22Rv1 (cell line): ENCODE measurements around the gene NRIP3.
"Not testable (repeated sequence)": the region's sequence is repeated elsewhere in the genome, so short reads cannot be mapped to it uniquely, and the experiment has no call there.

Source experiments
- H3K27ac ChIP-seq: fragments of 450-650 bp; 2 replicates; pipeline ENCODE4 v1.5.1; 2017
- ZFX ChIP-seq: fragments of 450-650 bp; IDR thresholded peaks from 2 replicates; pipeline ENCODE4 v1.6.1; 2017; ENCODE audit warnings: antibody characterized with exemption, borderline replicate concordance
- TF ChIP-seq, protein P1 (sequence below): fragments of 450-650 bp; IDR thresholded peaks from 2 replicates; pipeline ENCODE4 v1.5.1; 2017; ENCODE audit warnings: mild to moderate bottlenecking

The NRIP3 gene

DNA sequence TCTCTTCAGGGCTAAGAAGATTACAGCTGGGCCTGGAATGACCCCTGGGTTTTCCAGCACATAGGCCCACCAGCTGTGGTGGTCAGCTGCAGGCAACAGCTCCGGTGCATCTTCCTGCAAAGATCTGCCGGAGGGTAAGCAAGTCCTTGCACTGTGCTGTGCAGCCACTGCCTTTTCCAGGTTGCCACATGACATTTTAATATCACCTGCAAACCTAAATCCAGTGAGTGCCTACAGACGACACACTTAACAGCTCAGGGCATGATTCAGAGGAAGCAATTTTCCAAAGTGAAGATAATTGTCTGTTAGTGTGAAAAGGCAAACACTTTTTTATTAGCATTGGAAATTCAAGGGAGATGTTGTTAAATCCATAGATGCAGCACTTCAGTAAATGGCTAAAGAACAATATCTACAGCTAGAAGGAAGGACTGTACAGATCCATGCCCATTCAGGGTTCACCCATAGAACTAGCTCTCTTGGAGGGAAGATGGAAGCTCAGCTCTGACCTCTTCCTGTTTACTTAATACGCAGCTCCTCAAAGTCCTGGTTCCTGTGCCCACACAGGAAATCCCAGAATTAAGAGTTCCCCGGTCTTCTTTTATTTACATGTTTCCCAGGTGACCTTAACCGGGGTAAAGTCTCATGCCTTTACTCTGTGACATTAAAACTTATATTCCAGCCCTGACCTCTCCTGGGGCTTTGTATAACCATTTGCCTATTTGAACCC lies 13.3 kb upstream of the NRIP3 start:
- TF ChIP-seq, protein P1, sequence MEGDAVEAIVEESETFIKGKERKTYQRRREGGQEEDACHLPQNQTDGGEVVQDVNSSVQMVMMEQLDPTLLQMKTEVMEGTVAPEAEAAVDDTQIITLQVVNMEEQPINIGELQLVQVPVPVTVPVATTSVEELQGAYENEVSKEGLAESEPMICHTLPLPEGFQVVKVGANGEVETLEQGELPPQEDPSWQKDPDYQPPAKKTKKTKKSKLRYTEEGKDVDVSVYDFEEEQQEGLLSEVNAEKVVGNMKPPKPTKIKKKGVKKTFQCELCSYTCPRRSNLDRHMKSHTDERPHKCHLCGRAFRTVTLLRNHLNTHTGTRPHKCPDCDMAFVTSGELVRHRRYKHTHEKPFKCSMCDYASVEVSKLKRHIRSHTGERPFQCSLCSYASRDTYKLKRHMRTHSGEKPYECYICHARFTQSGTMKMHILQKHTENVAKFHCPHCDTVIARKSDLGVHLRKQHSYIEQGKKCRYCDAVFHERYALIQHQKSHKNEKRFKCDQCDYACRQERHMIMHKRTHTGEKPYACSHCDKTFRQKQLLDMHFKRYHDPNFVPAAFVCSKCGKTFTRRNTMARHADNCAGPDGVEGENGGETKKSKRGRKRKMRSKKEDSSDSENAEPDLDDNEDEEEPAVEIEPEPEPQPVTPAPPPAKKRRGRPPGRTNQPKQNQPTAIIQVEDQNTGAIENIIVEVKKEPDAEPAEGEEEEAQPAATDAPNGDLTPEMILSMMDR, result no peak
- TF ChIP-seq ZFX, result no peak
- H3K27ac ChIP-seq, result no peak overlapping the region

DNA sequence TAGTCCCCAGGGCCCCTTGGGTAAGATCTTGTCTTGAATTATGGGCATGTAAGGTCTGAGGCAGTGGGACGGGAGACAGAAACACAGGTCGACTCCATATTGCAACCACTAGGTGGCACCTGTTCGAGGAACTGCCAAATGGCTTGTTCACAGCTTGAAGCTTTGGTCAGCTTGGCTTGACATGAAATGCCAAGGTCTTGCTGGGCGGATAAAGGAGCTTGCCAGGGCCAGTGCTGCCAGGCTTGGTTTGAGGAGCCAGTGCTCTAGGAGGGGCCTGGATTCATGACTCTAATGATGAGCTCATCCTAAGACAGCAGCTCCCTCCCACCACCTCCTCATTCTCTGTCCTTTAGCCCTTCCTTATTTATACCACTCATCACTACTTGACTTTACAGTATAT lies 11.9 kb upstream of the NRIP3 start:
- no peak for TF ChIP-seq ZFX
- TF ChIP-seq, protein P1, result peak; percentile 87
- no peak overlapping the region for H3K27ac ChIP-seq

GRCh38 chr11:9014826-9015225 lies 11.0 kb upstream of the NRIP3 start:
- TF ChIP-seq, protein P1, result no peak
- no peak for TF ChIP-seq ZFX
- H3K27ac ChIP-seq, result no peak overlapping the region

DNA sequence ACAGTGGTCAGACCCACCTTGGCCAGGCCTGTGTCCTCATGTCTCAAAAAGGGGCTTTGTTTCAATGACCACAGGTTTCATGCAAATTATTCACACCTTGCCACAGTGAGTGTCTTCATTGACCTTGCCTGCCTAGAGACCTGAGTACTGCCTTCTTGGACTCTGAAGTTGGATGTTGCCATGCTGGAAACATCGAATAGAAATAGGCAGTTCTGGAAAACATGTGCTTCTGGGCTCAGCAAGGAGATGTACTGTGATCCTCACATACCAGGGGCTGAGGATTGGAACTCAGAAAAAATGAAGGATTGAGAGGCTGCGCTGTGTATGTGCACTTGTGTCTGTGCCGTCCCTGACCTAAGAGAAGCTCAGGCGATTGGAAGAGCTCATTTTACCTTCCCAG lies 9.6 kb upstream of the NRIP3 start:
- no peak for TF ChIP-seq ZFX
- H3K27ac ChIP-seq, result no peak overlapping the region

- H3K27ac ChIP-seq, result not testable (repeated sequence)
These were observed 5.7 kb upstream of the NRIP3 start for GRCh38 chr11:9009538-9009937.

DNA sequence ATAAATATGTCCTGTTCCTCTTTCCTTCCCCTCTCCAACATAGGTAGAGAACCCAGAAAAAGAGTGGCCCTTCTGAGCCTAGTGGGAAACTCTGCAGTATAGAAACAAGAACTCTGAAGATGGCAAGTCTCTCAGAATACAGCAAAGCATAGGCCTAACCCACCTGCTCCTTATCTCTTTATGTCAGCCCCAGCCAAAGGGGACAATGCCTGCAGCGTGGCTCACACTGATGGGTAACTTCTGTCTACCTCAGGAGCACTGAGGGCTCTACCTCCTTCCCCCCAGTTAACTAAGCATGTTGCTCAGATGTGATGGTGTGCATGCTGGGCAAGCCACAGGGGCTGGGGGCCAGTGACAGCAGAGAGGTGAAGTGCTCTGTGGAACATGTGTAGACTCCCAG lies 4.9 kb upstream of the NRIP3 start:
- no peak overlapping the region for H3K27ac ChIP-seq
- TF ChIP-seq ZFX, result no peak
- TF ChIP-seq, protein P1, result no peak

DNA sequence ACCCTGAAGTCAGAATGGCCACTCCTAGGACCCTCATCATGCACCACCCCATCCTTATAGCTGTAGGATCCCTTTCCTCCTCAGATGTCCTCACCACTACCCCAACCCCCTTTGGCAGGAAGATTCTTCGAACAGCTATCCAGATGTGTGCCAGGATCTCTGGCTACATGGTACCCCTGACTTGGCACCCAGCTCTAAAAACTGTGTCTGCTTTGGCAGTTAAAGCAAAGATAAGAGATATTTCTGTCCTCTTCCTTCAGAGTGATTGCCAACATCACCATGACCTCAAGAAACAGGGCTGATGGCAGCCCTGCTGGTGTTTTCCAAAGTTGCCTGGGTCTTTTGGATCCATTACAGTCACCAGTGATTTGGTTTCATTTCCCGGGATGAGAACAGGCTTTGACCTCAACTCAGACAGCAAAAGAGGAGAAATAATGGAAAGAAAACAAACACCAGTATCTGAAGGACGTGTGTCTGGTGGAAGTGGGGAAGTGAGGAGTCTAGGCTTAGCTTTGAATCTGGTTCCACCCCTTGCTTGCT lies 4.3 kb upstream of the NRIP3 start:
- H3K27ac ChIP-seq, result no peak overlapping the region
- TF ChIP-seq ZFX, result no peak
- TF ChIP-seq, protein P1, result no peak

GRCh38 chr11:9005087-9005486 lies 1.3 kb upstream of the NRIP3 start:
- H3K27ac ChIP-seq, result no peak overlapping the region
- TF ChIP-seq ZFX, result no peak
- TF ChIP-seq, protein P1, result no peak
